ENCODE results near the gene EIF3F. TPM values are rescaled to one million over a fixed set of nuclear protein-coding genes. Genes with fewer than 3 reads are reported as not detected.

The EIF3F gene
- total and polyA plus RNA-seq, 10 of the 15 experiments (the other 5 are each of a cell fraction or from before 2014, with no cell fraction given): 81.3 to 461 (median 213) TPM

DNA sequence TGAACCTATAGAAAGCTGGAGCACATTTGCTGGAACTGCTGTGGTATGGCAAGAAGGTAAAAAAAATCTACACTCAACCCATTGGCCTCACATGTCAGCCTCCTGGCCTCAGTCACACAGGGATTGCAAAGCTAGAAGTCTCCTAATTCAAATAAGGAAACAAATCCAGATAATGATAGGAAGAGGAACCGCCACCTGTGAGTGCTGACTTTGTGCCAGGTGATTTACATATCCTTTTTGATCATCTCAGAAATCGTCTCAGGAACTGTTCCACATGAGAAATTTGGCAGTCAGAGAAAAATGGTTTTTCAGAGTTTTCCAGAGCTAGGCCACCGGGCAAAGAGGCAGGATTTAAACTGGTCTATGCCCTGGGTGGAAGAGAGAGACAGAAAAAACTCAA lies 22.9 kb upstream of the EIF3F start:
- in situ Hi-C loops (cut with MboI) (no loop called here), intact Hi-C loops (cut with micrococcal nuclease; ENCODE audit: unreplicated experiment) (no loop called here)
- POLR2A ChIA-PET: no interaction called here
- no peak overlapping the region for H2AFZ ChIP-seq (ENCODE audit: control insufficient read depth, low read depth, low read length)
- FAIRE-seq (no peak), DNase-seq (ENCODE audit: low read depth, low spot score) (no peak), ATAC-seq (no peak)
- no peaks in the 10 kb centered on the region for H3K36me3 ChIP-seq (ENCODE audit: control insufficient read depth in 2 of 2, insufficient read depth in 2 of 2, low read length in 1 of 2)
- no peaks in the 10 kb centered on the region for H4K20me1 ChIP-seq (ENCODE audit: control insufficient read depth, insufficient read depth)
- no peaks in the 10 kb centered on the region for H3K4me1 ChIP-seq (ENCODE audit: control insufficient read depth, insufficient read depth, low read length)
- CTCF ChIA-PET: interaction anchor here (2.1 kb wide), 1 partner anchor 23 kb away, joined by 10 read pairs; the partner anchor contains the start of gene EIF3F
- no peak overlapping the region for H3K27ac ChIP-seq (ENCODE audit: control insufficient read depth, insufficient read depth)
- no peak overlapping the region for H3K4me3 ChIP-seq
- no TSS peak for BruUV-seq (replicated peaks)
- no peaks in the 10 kb centered on the region for H3K9me3 ChIP-seq (replicated peaks; ENCODE audit: control insufficient read depth, insufficient read depth, low read length)
- SMC1A ChIA-PET (ENCODE audit: uncharacterized antibody, unreplicated experiment): interaction anchor here (1.0 to 1.1 kb wide), 2 partner anchors 10 to 25 kb away, joined by 3 read pairs; no protein-coding TSS in a partner anchor
- H3K79me2 ChIP-seq (ENCODE audit: control insufficient read depth, insufficient read depth, low read length): no peaks in the 10 kb centered on the region
- no peak overlapping the region for H3K4me2 ChIP-seq (ENCODE audit: control insufficient read depth, insufficient read depth)
- H3K9ac ChIP-seq (ENCODE audit: control insufficient read depth, insufficient read depth, low read length): no peak overlapping the region
- H3K27me3 ChIP-seq (replicated peaks in 1 of 2; ENCODE audit: control insufficient read depth in 2 of 2, insufficient read depth in 2 of 2, low read length in 1 of 2): peaks cover 0 to 1% of the 10 kb centered on the region in 2 experiments; a peak in 1 of 4 replicates
- RAD21 ChIA-PET (ENCODE audit: unreplicated experiment): no interaction called here
- WGBS (ENCODE audit: insufficient coverage, insufficient replicate concordance, low lambda C conversion rate, missing lambda C conversion rate): 2% methylated on average over 3 of the region's 3 CpGs
- no peak for TF ChIP-seq NFXL1 (IDR thresholded peaks at IDR 0.05; ENCODE audit: borderline replicate concordance)
- TF ChIP-seq DPF2 (IDR thresholded peaks at IDR 0.05): no peak
- TF ChIP-seq SIN3A (IDR thresholded peaks at IDR 0.05; ENCODE audit: low read depth, low read length): no peak
- no peak for TF ChIP-seq BCL11A (IDR thresholded peaks at IDR 0.05; ENCODE audit: low read depth, low read length)

DNA sequence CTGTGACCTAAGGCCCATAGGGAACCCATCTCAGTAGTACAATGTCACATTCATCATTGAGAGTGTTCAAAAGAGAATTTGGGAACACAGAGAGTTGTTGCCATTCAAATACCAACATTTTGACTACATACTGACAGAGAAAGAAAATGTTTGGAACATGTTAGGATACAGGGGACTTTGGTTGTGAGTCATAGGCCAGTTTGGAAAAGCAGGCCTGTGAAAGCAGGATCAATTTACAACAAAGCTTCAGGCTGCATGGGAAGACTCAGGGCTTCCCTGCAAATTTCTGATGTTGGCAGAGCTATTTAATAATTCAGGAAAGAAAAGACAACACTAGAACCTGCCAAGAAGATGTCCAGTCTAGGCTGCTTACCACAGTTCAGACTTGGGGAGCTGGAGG lies 22.3 kb upstream of the EIF3F start:
- no peak for ATAC-seq
- ChIA-PET POLR2A (no interaction called here), RAD21 (ENCODE audit: unreplicated experiment) (no interaction called here), CTCF (interaction anchor here (0.8 to 1.6 kb wide), 2 partner anchors 22 to 56 kb away, joined by 3 read pairs; partner anchors contain the start of gene EIF3F), SMC1A (ENCODE audit: uncharacterized antibody, unreplicated experiment) (interaction anchor here (0.8 to 1.0 kb wide), 3 partner anchors 15 to 24 kb away, joined by 3 to 5 read pairs (median 4); no protein-coding TSS in a partner anchor)
- no peak for DNase-seq (ENCODE audit: low read depth, low spot score)
- no peak overlapping the region for H3K9ac ChIP-seq (ENCODE audit: control insufficient read depth, insufficient read depth, low read length)
- no peaks in the 10 kb centered on the region for H4K20me1 ChIP-seq (ENCODE audit: control insufficient read depth, insufficient read depth)
- in situ Hi-C loops (cut with MboI): no loop called here
- H3K79me2 ChIP-seq (ENCODE audit: control insufficient read depth, insufficient read depth, low read length): no peaks in the 10 kb centered on the region
- H3K9me3 ChIP-seq (replicated peaks; ENCODE audit: control insufficient read depth, insufficient read depth, low read length): no peaks in the 10 kb centered on the region
- no peak overlapping the region for H3K27ac ChIP-seq (ENCODE audit: control insufficient read depth, insufficient read depth)
- H3K27me3 ChIP-seq (replicated peaks in 1 of 2; ENCODE audit: control insufficient read depth in 2 of 2, insufficient read depth in 2 of 2, low read length in 1 of 2): peaks cover 0 to 1% of the 10 kb centered on the region in 2 experiments; a peak in 1 of 4 replicates
- H3K4me3 ChIP-seq: no peak overlapping the region
- FAIRE-seq: no peak
- H3K4me1 ChIP-seq (ENCODE audit: control insufficient read depth, insufficient read depth, low read length): no peaks in the 10 kb centered on the region
- BruUV-seq (replicated peaks): no TSS peak
- no peak overlapping the region for H3K4me2 ChIP-seq (ENCODE audit: control insufficient read depth, insufficient read depth)
- H2AFZ ChIP-seq (ENCODE audit: control insufficient read depth, low read depth, low read length): no peak overlapping the region
- no peaks in the 10 kb centered on the region for H3K36me3 ChIP-seq (ENCODE audit: control insufficient read depth in 2 of 2, insufficient read depth in 2 of 2, low read length in 1 of 2)
- intact Hi-C loops (cut with micrococcal nuclease; ENCODE audit: unreplicated experiment): no loop called here
- TF ChIP-seq, protein P1, sequence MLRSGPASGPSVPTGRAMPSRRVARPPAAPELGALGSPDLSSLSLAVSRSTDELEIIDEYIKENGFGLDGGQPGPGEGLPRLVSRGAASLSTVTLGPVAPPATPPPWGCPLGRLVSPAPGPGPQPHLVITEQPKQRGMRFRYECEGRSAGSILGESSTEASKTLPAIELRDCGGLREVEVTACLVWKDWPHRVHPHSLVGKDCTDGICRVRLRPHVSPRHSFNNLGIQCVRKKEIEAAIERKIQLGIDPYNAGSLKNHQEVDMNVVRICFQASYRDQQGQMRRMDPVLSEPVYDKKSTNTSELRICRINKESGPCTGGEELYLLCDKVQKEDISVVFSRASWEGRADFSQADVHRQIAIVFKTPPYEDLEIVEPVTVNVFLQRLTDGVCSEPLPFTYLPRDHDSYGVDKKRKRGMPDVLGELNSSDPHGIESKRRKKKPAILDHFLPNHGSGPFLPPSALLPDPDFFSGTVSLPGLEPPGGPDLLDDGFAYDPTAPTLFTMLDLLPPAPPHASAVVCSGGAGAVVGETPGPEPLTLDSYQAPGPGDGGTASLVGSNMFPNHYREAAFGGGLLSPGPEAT (IDR thresholded peaks at IDR 0.05; ENCODE audit: low read depth): no peak
- TF ChIP-seq ESRRA (IDR thresholded peaks at IDR 0.05; ENCODE audit: low read length) (no peak), ZNF24 (IDR thresholded peaks at IDR 0.05) (no peak), SIX5 (IDR thresholded peaks at IDR 0.05; ENCODE audit: low read depth, low read length, severe bottlenecking) (no peak), NFXL1 (IDR thresholded peaks at IDR 0.05; ENCODE audit: borderline replicate concordance) (no peak), SP1 (IDR thresholded peaks at IDR 0.05; ENCODE audit: low read depth, low read length) (no peak), BACH1 (IDR thresholded peaks at IDR 0.05; ENCODE audit: borderline replicate concordance) (no peak), ETV6 (conservative IDR thresholded peaks at IDR 0.05 in 1 of 2, IDR thresholded peaks at IDR 0.05 in 1 of 2; ENCODE audit: borderline replicate concordance in 1 of 2, low read depth in 1 of 2) (no peak), SREBF2 (IDR thresholded peaks at IDR 0.05; ENCODE audit: low read length) (no peak), BHLHE40 (IDR thresholded peaks at IDR 0.05; ENCODE audit: borderline replicate concordance in 1 of 2, low read depth in 2 of 2, low read length in 1 of 2) (no peak), TCF7 (IDR thresholded peaks at IDR 0.05; ENCODE audit: borderline replicate concordance) (no peak), RAD51 (IDR thresholded peaks at IDR 0.05) (no peak)
- TF ChIP-seq, protein P2, sequence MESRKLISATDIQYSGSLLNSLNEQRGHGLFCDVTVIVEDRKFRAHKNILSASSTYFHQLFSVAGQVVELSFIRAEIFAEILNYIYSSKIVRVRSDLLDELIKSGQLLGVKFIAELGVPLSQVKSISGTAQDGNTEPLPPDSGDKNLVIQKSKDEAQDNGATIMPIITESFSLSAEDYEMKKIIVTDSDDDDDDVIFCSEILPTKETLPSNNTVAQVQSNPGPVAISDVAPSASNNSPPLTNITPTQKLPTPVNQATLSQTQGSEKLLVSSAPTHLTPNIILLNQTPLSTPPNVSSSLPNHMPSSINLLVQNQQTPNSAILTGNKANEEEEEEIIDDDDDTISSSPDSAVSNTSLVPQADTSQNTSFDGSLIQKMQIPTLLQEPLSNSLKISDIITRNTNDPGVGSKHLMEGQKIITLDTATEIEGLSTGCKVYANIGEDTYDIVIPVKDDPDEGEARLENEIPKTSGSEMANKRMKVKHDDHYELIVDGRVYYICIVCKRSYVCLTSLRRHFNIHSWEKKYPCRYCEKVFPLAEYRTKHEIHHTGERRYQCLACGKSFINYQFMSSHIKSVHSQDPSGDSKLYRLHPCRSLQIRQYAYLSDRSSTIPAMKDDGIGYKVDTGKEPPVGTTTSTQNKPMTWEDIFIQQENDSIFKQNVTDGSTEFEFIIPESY (IDR thresholded peaks at IDR 0.05): no peak
